Right lobe of liver (tissue), 6 donors: ENCODE results near the gene TCEAL1. TPM values are rescaled to one million over a fixed set of nuclear protein-coding genes. Genes with fewer than 3 reads are reported as not detected.

Experiments used
- ATAC-seq, 4 donors: fragments of 200-7000 bp; cut with Tn5 transposase; one replicate each; pipeline ENCODE4 v1.9.1; 2020; ENCODE audit warnings: mild to moderate bottlenecking in 4 of 4, moderate library complexity in 4 of 4
- DNase-seq, 3 donors: peaks; one replicate each; pipeline ENCODE4 v3.0.0-alpha.2; 2020
- H3K27ac ChIP-seq, 3 donors: fragments of 200-600 bp; one replicate each; pipeline ENCODE4 v1.8.0; 2022
- H3K27me3 ChIP-seq, 2 donors: fragments of 200-600 bp; one replicate each; pipeline ENCODE4 v1.8.0; 2022
- H3K36me3 ChIP-seq, 4 donors: fragments of 200-600 bp; sonication (generic) in 1 of 4; one replicate each; pipeline versions ENCODE4 v1.5.1 to v1.8.0; 2017 to 2022; ENCODE audit warnings: control low read depth in 1 of 4
- H3K4me1 ChIP-seq, 4 donors: fragments of 200-600 bp; sonication (generic) in 1 of 4; one replicate each; pipeline versions ENCODE4 v1.5.1 to v1.8.0; 2017 to 2022; ENCODE audit warnings: control low read depth in 1 of 4
- H3K4me3 ChIP-seq, 3 donors: fragments of 200-600 bp; one replicate each; pipeline ENCODE4 v1.8.0; 2022
- H3K9me3 ChIP-seq, 4 donors: fragments of 200-600 bp; sonication (generic) in 1 of 4; one replicate each; pipeline versions ENCODE4 v1.5.1 to v1.8.0; 2017 to 2022; ENCODE audit warnings: control low read depth in 1 of 4
- POLR2A ChIP-seq: fragments of 450-650 bp; IDR thresholded peaks from one replicate; pipeline ENCODE4 v1.6.1; 2017; ENCODE audit warnings: antibody characterized with exemption, mild to moderate bottlenecking
- WGBS: methylation state at CpG from one replicate; pipeline ENCODE4 v1.1.6; 2018; ENCODE audit warnings: low coverage, low lambda C conversion rate; ENCODE audit not compliant: insufficient coverage; ENCODE audit errors: missing lambda C conversion rate; 5-methylcytosine and 5-hydroxymethylcytosine counted together
- intact Hi-C, 2 donors: fragments of 100-400 bp; cut with DNase I; formaldehyde crosslinking; loops; one replicate each; pipeline versions ENCODE4 v1.11.2 to v1.14.1; 2022
- long read RNA-seq: library from polyadenylated mRNA; unstranded; transcript quantifications from one replicate; pipeline ENCODE4 v2.0.0, GENCODE V29; 2019
- total RNA-seq, 6 experiments: library from RNA; depleted of rRNA in 2 of 6; stranded (reverse); fragments of >200 nt in 2 of 6; fragmentation: NEBNext Ultra II Directional in 3 of 6; extraction: Animal tissue kit (Norgen Biotek cat#: 25700) in 3 of 6; gene quantifications; one replicate each; pipeline versions ENCODE4 v1.1.0 to v1.2.4, GENCODE V29; 2016 to 2023
- TF ChIP-seq, protein P1 (sequence below), 4 donors: fragments of 200-600 bp in 3 of 4; fragments of 450-650 bp in 1 of 4; IDR thresholded peaks; one replicate each; pipeline versions ENCODE4 v1.5.1 to v1.8.0; 2016 to 2022; ENCODE audit warnings: antibody characterized with exemption in 4 of 4, mild to moderate bottlenecking in 2 of 4
- donor health status: DM: no; HTN: yes; CAD: no.
- donor health status: DM: no; HTN: no; CAD: no.
- donor health status: DM: no; HTN: no; CAD: no.
- donor health status: DM: no; HTN: yes; CAD: no.
- donor health status: DM: no; HTN: yes; CAD: no.

Gene TCEAL1
- total RNA-seq, result 10 to 100 TPM in 2 of 6 experiments, 1 to 10 TPM in 4; 5.6 to 14.6 (median 7.8) TPM
- long read RNA-seq, partial matches to known transcripts, result 0 of 2 reads
- long read RNA-seq, other reads (novel, unspliced or antisense), result 0 of 2 reads

DNA sequence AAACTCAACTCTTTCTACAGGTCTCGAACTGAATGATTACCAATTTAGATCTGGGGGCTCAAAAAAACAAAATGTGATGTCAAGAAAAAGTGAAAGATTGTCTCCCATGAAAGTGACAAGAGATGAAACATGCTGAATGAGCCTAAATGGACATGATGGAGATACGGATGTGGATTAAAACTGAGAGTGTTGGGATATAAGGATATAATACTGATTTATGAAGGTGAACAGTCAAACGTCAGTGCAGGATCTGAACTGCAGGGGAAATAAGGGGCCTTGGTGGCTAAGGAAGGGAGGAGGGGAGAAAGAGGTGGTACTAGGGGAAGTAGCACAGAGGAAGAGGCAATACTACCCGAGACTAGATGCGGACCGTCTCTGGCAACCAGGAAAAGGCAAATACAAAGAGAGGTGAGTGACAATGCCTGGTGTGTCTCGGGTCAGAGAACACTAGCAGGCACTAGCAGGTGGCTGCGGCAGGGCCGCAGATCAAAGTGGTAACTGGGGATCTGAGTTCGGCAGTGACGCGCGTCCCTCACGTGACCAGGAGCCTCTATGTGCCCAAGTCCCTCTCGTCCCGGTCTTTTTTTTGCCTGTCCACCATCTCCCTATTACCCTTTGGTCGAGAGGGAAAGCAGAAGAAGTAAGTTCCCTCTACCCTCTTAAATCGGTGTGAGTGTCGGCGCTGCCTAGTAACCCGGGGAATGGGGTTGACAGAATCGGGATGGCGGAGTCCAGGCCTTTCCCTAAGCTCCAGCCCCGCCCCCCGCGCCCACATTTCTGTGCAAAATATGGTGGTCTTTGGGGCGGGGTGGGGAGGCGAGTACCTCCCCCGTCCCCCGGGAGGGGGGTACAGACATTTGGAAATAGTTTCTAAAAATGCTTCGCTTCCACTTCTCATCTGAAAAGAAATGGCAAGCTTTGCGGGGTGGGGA lies at the start of gene TCEAL1:
Gene TCEAL1 (plus strand): TSS at position 590 of the 932 bp plus-strand sequence. CDS start 942 bp downstream, outside the sequence.
- DNase-seq, result peak; percentile 75 to 85 (median 84)
- TF ChIP-seq, protein P1, sequence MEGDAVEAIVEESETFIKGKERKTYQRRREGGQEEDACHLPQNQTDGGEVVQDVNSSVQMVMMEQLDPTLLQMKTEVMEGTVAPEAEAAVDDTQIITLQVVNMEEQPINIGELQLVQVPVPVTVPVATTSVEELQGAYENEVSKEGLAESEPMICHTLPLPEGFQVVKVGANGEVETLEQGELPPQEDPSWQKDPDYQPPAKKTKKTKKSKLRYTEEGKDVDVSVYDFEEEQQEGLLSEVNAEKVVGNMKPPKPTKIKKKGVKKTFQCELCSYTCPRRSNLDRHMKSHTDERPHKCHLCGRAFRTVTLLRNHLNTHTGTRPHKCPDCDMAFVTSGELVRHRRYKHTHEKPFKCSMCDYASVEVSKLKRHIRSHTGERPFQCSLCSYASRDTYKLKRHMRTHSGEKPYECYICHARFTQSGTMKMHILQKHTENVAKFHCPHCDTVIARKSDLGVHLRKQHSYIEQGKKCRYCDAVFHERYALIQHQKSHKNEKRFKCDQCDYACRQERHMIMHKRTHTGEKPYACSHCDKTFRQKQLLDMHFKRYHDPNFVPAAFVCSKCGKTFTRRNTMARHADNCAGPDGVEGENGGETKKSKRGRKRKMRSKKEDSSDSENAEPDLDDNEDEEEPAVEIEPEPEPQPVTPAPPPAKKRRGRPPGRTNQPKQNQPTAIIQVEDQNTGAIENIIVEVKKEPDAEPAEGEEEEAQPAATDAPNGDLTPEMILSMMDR (IDR thresholded peaks at IDR 0.05), result no peak
- no peak for TF ChIP-seq POLR2A
- intact Hi-C loops, result no loop called here
- Histone ChIP-seq H3K4me1 (no peaks in the 10 kb centered on the region), H3K9me3 (no peaks in the 10 kb centered on the region), H3K36me3 (no peaks in the 10 kb centered on the region), H3K4me3 (peak within 1 kb of the TSS; percentile 51 to 66 (median 59)), H3K27me3 (no peaks in the 10 kb centered on the region), H3K27ac (peak within 1 kb of the TSS; percentile 70 to 83 (median 81))
- peak; percentile 78 to 88 (median 84) for ATAC-seq
- 29% methylated on average over 18 of the region's 32 CpGs for WGBS

- no peak overlapping the region for H3K4me3 ChIP-seq
- DNase-seq, result no peak
- no peak overlapping the region for H3K27ac ChIP-seq
- no peaks in the 10 kb centered on the region for H3K27me3 ChIP-seq
- ATAC-seq, result no peak
- peaks cover 0 to 2% (median 0%) of the 10 kb centered on the region in 4 donors for H3K4me1 ChIP-seq
- WGBS, result 60% methylated on average over 3 of the region's 3 CpGs
- intact Hi-C loops, result no loop called here
- no peak for TF ChIP-seq POLR2A
- TF ChIP-seq, protein P1 (IDR thresholded peaks at IDR 0.05), result no peak
- H3K9me3 ChIP-seq, result no peaks in the 10 kb centered on the region
- no peaks in the 10 kb centered on the region for H3K36me3 ChIP-seq
Observed at GRCh38 chrX:103584596-103584995, 44.2 kb upstream of the TCEAL1 start.

- peak within 1 kb of the TSS; percentile 44 to 61 (median 61) for H3K4me3 ChIP-seq
- WGBS, result 21% methylated on average over 18 of the region's 56 CpGs
- peak; percentile 94 to 98 (median 96) for ATAC-seq
- peak within 1 kb of the TSS; percentile 66 to 83 (median 67) for H3K27ac ChIP-seq
- peak; percentile 71 to 81 (median 81) for DNase-seq
- TF ChIP-seq, protein P1 (IDR thresholded peaks at IDR 0.05), result no peak
- TF ChIP-seq POLR2A, result peak; percentile 18
- H3K36me3 ChIP-seq, result no peaks in the 10 kb centered on the region
- H3K9me3 ChIP-seq, result no peaks in the 10 kb centered on the region
- H3K27me3 ChIP-seq, result no peaks in the 10 kb centered on the region
- peaks cover 0 to 2% (median 0%) of the 10 kb centered on the region in 4 donors for H3K4me1 ChIP-seq
- intact Hi-C loops, result no loop called here
Observed at GRCh38 chrX:103585411-103586313, 43.1 kb upstream of the TCEAL1 start, which contains the start of gene TCEAL4. TSS of gene TCEAL4 (plus strand) at chrX:103585515. CDS start at chrX:103586676, 1,161 bp downstream.

DNA sequence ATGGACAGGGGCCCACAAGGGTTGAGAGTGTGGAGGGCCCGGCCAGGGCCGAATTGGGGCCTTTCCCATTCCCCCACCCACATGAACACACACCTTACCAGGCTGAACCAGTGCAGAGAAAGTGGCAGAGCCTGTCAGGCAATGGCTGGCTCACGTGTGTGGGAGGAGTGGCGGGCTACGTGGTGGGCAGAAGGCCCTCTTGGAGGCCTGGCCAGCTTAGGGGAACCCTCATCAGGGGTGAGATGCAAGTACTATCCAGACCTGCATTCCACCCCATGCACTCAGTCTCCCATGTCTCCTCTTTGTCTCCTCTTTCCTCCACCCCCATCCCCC lies 42.5 kb upstream of the TCEAL1 start:
- Histone ChIP-seq H3K4me1 (peaks cover 0 to 2% (median 0%) of the 10 kb centered on the region in 4 donors), H3K9me3 (no peaks in the 10 kb centered on the region), H3K27me3 (no peaks in the 10 kb centered on the region), H3K4me3 (peak overlapping the region; percentile 44 to 61 (median 61)), H3K27ac (peak overlapping the region; percentile 66 to 83 (median 67)), H3K36me3 (no peaks in the 10 kb centered on the region)
- no peak for TF ChIP-seq POLR2A
- TF ChIP-seq, protein P1 (IDR thresholded peaks at IDR 0.05), result no peak
- intact Hi-C loops, result no loop called here
- ATAC-seq (peak; percentile 48 to 59 (median 52)), DNase-seq (peak in 2 of 3 donors; percentile 18 to 42)
- WGBS, result 19% methylated on average over 3 of the region's 5 CpGs
